HL-60 (cell line): ENCODE results near the gene IRF6.

Experiments
- CTCF ChIP-seq: IDR thresholded peaks from one replicate; pipeline ENCODE4 v1.5.1; 2011; ENCODE audit warnings: low read length, control low read depth, inconsistent platforms; ENCODE audit not compliant: insufficient read depth
- POLR2AphosphoS5 ChIP-seq: IDR thresholded peaks from 2 replicates; pipeline ENCODE4 v1.6.1; 2012; ENCODE audit warnings: low read depth
- REST ChIP-seq: IDR thresholded peaks from 2 replicates; pipeline ENCODE4 v1.6.1; 2012; ENCODE audit warnings: low read depth; ENCODE audit not compliant: insufficient replicate concordance

GRCh38 chr1:209838537-209838936 is 32.6 kb upstream of the IRF6 start:
- TF ChIP-seq CTCF: no peak
- TF ChIP-seq POLR2AphosphoS5: no peak
- TF ChIP-seq REST: no peak
